Measurements from ENCODE around the gene HOXD8. TPM values are rescaled to one million over a fixed set of nuclear protein-coding genes. Genes with fewer than 3 reads are reported as not detected.

The HOXD8 gene
- total RNA-seq, 1 donor: 3.3 TPM

DNA sequence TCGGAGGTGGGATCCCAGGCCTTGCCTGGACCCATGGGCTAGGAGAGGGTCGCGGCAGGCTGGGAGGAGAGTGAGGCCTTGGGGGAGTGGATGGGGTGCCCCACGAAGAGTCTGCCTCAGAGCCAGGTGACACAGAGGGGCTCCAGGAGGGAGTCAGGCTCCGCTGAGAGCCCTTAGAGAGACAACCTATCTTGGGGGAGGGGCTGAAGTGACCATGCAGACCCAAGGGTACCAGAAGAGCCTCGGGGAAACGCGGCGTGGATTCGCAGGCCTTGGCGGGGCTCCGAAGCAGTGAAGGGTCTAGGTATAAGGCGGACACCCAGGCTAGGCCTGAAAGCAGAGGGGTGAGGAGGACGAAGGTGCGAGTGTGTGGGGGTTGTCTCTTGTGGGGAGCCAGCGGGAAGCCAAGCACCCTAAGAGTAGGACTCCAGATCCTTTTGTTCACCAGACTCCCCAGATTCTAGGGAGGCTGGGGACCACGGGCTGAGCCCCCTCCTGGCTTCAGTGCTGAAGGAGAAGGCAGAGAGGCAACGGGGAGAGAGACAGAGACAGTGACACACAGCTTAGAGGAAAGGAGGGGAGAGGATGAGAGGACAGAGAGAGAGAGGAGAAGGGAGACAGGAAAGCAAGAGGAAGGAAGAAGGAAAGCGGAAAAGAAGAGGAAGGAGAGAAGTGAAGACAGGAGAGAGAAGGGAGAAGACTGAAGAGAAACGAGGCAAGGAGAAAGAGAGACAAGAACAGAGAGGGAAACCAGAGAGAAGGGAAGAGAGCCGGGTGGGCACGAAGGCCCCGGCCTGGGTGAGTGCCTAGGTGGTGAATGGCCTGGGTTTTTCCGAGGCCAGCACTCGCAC lies 23.6 kb upstream of the HOXD8 start:
- H3K79me2 ChIP-seq (ENCODE audit: insufficient read depth, low read length): no peaks in the 10 kb centered on the region
- H3K4me1 ChIP-seq (ENCODE audit: insufficient read depth, low read length): peaks cover 3% of the 10 kb centered on the region
- H3K36me3 ChIP-seq (ENCODE audit: insufficient read depth, low read length): no peaks in the 10 kb centered on the region
- H3K9me3 ChIP-seq (ENCODE audit: low read depth, low read length): no peaks in the 10 kb centered on the region
- no peak for DNase-seq (ENCODE audit: insufficient read length, low spot score, missing footprints)
- no peak overlapping the region for H3K27ac ChIP-seq (ENCODE audit: low read depth, low read length)
- H3K4me3 ChIP-seq (ENCODE audit: insufficient read depth, low read length): no peak overlapping the region
- peaks cover 91% of the 10 kb centered on the region for H3K27me3 ChIP-seq (ENCODE audit: insufficient read depth, low read length)
- H4K20me1 ChIP-seq (ENCODE audit: insufficient read depth, low read length): peaks cover under 1% of the 10 kb centered on the region
- TF ChIP-seq, protein P1, sequence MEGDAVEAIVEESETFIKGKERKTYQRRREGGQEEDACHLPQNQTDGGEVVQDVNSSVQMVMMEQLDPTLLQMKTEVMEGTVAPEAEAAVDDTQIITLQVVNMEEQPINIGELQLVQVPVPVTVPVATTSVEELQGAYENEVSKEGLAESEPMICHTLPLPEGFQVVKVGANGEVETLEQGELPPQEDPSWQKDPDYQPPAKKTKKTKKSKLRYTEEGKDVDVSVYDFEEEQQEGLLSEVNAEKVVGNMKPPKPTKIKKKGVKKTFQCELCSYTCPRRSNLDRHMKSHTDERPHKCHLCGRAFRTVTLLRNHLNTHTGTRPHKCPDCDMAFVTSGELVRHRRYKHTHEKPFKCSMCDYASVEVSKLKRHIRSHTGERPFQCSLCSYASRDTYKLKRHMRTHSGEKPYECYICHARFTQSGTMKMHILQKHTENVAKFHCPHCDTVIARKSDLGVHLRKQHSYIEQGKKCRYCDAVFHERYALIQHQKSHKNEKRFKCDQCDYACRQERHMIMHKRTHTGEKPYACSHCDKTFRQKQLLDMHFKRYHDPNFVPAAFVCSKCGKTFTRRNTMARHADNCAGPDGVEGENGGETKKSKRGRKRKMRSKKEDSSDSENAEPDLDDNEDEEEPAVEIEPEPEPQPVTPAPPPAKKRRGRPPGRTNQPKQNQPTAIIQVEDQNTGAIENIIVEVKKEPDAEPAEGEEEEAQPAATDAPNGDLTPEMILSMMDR (IDR thresholded peaks at IDR 0.05; ENCODE audit: extremely low read depth, low read depth, low read length): no peak
- no peak overlapping the region for H2AFZ ChIP-seq (ENCODE audit: low read length)
- no peak overlapping the region for H3K4me2 ChIP-seq (ENCODE audit: insufficient read depth, low read length)

DNA sequence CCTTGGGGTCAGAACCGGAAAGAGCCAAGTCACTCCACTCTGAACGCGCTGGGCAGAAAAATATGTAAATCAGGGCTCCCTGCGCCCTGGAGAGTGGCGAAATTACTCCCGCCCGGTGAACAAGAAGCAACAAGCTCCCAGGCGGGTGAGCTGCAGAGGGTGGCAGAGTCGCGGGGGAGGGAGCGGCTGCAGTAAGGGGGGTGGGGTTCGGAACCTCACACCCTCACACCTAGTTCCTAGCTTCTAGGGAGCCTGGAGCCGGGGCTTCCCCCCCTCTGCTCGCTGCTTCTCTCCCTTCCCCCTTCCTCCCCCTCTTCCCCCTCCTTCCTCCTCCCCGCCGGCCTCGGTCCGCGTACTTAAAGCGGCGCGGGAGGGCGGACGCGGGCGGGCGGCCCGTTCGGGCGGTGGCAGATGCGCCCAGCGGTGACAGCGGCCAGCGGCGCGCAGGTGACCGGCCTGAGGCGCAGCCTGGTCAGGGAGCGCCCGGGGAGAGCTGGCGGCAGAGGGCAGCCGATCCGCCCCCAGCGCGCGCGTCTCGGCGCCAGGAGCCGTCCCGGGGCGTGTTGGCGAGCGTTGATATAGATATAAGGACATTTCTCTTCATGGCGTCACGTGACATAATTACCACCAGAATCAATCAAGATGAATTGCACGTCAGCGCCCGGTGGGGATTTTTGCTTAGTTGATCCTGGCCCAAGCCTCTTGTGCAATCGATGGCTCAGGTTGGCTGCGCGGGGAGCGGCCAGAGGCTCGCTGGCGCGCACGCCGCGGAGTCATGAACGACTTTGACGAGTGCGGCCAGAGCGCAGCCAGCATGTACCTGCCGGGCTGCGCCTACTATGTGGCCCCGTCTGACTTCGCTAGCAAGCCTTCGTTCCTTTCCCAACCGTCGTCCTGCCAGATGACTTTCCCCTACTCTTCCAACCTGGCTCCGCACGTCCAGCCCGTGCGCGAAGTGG lies 22.6 kb upstream of the HOXD8 start, which contains the start of gene HOXD11:
Gene HOXD11, plus strand, starts transcription at position 700 of the 959 bp plus-strand sequence. Its CDS starts 76 bp downstream, at position 776.
- no peaks in the 10 kb centered on the region for H3K79me2 ChIP-seq (ENCODE audit: insufficient read depth, low read length)
- DNase-seq (ENCODE audit: insufficient read length, low spot score, missing footprints): peak; percentile 93

DNA sequence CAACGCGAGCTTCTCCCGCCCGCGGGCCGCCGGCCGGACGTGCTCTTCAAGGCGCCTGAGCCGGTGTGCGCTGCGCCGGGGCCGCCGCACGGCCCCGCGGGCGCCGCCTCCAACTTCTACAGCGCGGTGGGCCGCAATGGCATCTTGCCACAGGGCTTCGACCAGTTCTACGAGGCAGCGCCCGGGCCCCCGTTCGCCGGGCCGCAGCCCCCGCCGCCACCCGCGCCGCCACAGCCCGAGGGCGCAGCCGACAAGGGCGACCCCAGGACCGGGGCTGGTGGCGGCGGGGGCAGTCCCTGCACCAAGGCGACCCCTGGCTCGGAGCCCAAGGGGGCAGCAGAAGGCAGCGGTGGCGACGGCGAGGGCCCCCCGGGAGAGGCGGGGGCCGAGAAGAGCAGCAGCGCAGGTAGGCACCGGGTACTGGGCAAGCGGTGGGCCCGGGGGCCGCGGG lies 21.7 kb upstream of the HOXD8 start:
- peaks cover 3% of the 10 kb centered on the region for H3K4me1 ChIP-seq (ENCODE audit: insufficient read depth, low read length)
- TF ChIP-seq, protein P1 (IDR thresholded peaks at IDR 0.05; ENCODE audit: extremely low read depth, low read depth, low read length): no peak
- no peak overlapping the region for H3K27ac ChIP-seq (ENCODE audit: low read depth, low read length)
- no peak overlapping the region for H3K4me3 ChIP-seq (ENCODE audit: insufficient read depth, low read length)
- DNase-seq (ENCODE audit: insufficient read length, low spot score, missing footprints): no peak
- no peak overlapping the region for H2AFZ ChIP-seq (ENCODE audit: low read length)
- H3K27me3 ChIP-seq (ENCODE audit: insufficient read depth, low read length): peaks cover 91% of the 10 kb centered on the region
- H4K20me1 ChIP-seq (ENCODE audit: insufficient read depth, low read length): no peaks in the 10 kb centered on the region
- H3K9me3 ChIP-seq (ENCODE audit: low read depth, low read length): no peaks in the 10 kb centered on the region
- no peaks in the 10 kb centered on the region for H3K36me3 ChIP-seq (ENCODE audit: insufficient read depth, low read length)
- no peak overlapping the region for H3K4me2 ChIP-seq (ENCODE audit: insufficient read depth, low read length)
- no peaks in the 10 kb centered on the region for H3K79me2 ChIP-seq (ENCODE audit: insufficient read depth, low read length)

More for the DNA sequence above, 22.6 kb upstream of the HOXD8 start, which contains the start of gene HOXD11:
- Histone ChIP-seq H2AFZ (ENCODE audit: low read length) (no peak within 1 kb of the TSS), H3K4me2 (ENCODE audit: insufficient read depth, low read length) (no peak within 1 kb of the TSS), H3K4me1 (ENCODE audit: insufficient read depth, low read length) (peaks cover 3% of the 10 kb centered on the region), H4K20me1 (ENCODE audit: insufficient read depth, low read length) (no peaks in the 10 kb centered on the region), H3K9me3 (ENCODE audit: low read depth, low read length) (no peaks in the 10 kb centered on the region), H3K27me3 (ENCODE audit: insufficient read depth, low read length) (peaks cover 90% of the 10 kb centered on the region), H3K36me3 (ENCODE audit: insufficient read depth, low read length) (no peaks in the 10 kb centered on the region), H3K4me3 (ENCODE audit: insufficient read depth, low read length) (peak within 1 kb of the TSS; percentile 19), H3K27ac (ENCODE audit: low read depth, low read length) (no peak within 1 kb of the TSS)
- TF ChIP-seq, protein P1 (IDR thresholded peaks at IDR 0.05; ENCODE audit: extremely low read depth, low read depth, low read length): no peak
